Measurements from ENCODE around the gene THBD.

GRCh38 chr20:23085436-23086055, 36.1 kb upstream of the THBD start:
- TF ChIP-seq POLR2A (IDR thresholded peaks at IDR 0.05; ENCODE audit: low read length) (no peak), GATA1 (IDR thresholded peaks at IDR 0.05; ENCODE audit: low read depth, low read length) (no peak)
